PC-9 (cell line): Measurements from ENCODE around the gene BPIFB1. TPM values are rescaled to one million over a fixed set of nuclear protein-coding genes. Genes with fewer than 3 reads are reported as not detected.
A peak's percentile ranks its signal among the peaks of the same experiment; 100 is the strongest.

Experiments used
- Bru-seq: library from RNA; stranded (reverse); fragments of 400-500 nt; gene quantifications from one replicate; lab custom pipeline; 2021; lab: Mats Ljungman, UMichigan
- BruChase-seq, 2 experiments: library from RNA; stranded (reverse); fragments of 400-500 nt; gene quantifications; one replicate each; lab custom pipeline; 2021; lab: Mats Ljungman, UMichigan
- BruUV-seq: library from RNA; stranded (reverse); fragments of 400-500 nt; replicated peaks from 2 replicates; lab custom pipeline; 2021; lab: Mats Ljungman, UMichigan
- CTCF ChIA-PET: fragments of 300-600 bp; sonication (Branson Sonifier 250); formaldehyde crosslinking; loops from one replicate; lab custom pipeline; 2022; ENCODE audit warnings: antibody characterized with exemption; lab: Charles Lee
- POLR2A ChIA-PET: fragments of 300-600 bp; sonication (Branson Sonifier 250); formaldehyde crosslinking; loops from one replicate; lab custom pipeline; 2022; ENCODE audit warnings: antibody characterized with exemption; ENCODE audit not compliant: unreplicated experiment; lab: Charles Lee
- DNase-seq, 2 experiments: peaks; one replicate each; pipeline versions ENCODE4 v3.0.0 to v3.0.0-alpha.2; 2015 to 2022; ENCODE audit warnings: mixed read lengths in 1 of 2
- H2AFZ ChIP-seq: fragments of 200-600 bp; sonication (generic); 2 replicates; pipeline ENCODE4 v1.8.1; 2017; ENCODE audit warnings: antibody characterized with exemption
- H3F3A ChIP-seq: fragments of 200-600 bp; sonication (generic); 2 replicates; pipeline ENCODE4 v1.8.1; 2017; ENCODE audit warnings: antibody characterized with exemption, mild to moderate bottlenecking, low read depth; ENCODE audit not compliant: insufficient read depth
- H3K27ac ChIP-seq: fragments of 200-600 bp; sonication (generic); 2 replicates; pipeline ENCODE4 v1.6.1; 2016; ENCODE audit warnings: mixed run types
- H3K27me3 ChIP-seq: fragments of 200-600 bp; sonication (generic); 2 replicates; pipeline ENCODE4 v1.6.1; 2016; ENCODE audit warnings: low read depth, mixed run types; ENCODE audit not compliant: insufficient read depth
- H3K36me3 ChIP-seq: fragments of 200-600 bp; sonication (generic); 2 replicates; pipeline ENCODE4 v1.6.1; 2016; ENCODE audit warnings: low read depth, mixed run types
- H3K4me1 ChIP-seq: fragments of 200-600 bp; sonication (generic); replicated peaks from 2 replicates; pipeline ENCODE4 v1.6.1; 2016; ENCODE audit warnings: mixed run types; ENCODE audit not compliant: insufficient read depth
- H3K4me2 ChIP-seq: fragments of 200-600 bp; sonication (generic); 2 replicates; pipeline ENCODE4 v1.6.1; 2017; ENCODE audit warnings: mixed run types
- H3K4me3 ChIP-seq: fragments of 200-600 bp; sonication (generic); 2 replicates; pipeline ENCODE4 v1.6.1; 2016; ENCODE audit warnings: mixed run types
- H3K79me2 ChIP-seq: fragments of 200-600 bp; sonication (generic); 2 replicates; pipeline ENCODE4 v1.6.1; 2017; ENCODE audit warnings: low read depth, mixed run types
- H3K9me2 ChIP-seq: fragments of 200-600 bp; sonication (generic); 2 replicates; pipeline ENCODE4 v1.8.1; 2017; ENCODE audit warnings: mild to moderate bottlenecking; ENCODE audit not compliant: insufficient read depth
- H3K9me3 ChIP-seq: fragments of 200-600 bp; sonication (generic); 2 replicates; pipeline ENCODE4 v1.8.1; 2016; ENCODE audit warnings: low read depth; ENCODE audit not compliant: insufficient read depth
- H4K20me1 ChIP-seq: fragments of 200-600 bp; sonication (generic); 2 replicates; pipeline ENCODE4 v1.8.1; 2017; ENCODE audit not compliant: insufficient read depth
- CTCF ChIP-seq: fragments of 200-600 bp; sonication (generic); conservative IDR thresholded peaks from 2 replicates; pipeline ENCODE4 v1.6.1; 2017; ENCODE audit warnings: mixed run types, antibody characterized with exemption, mild to moderate bottlenecking, moderate library complexity
- EZH2 ChIP-seq: fragments of 200-600 bp; sonication (generic); IDR thresholded peaks from 2 replicates; pipeline ENCODE4 v1.8.0; 2017; ENCODE audit warnings: antibody characterized with exemption, low read depth
- intact Hi-C: fragments of 100-400 bp; cut with micrococcal nuclease; formaldehyde crosslinking; loops from one replicate; pipeline ENCODE4 v1.10.0; 2022; ENCODE audit not compliant: unreplicated experiment
- long read RNA-seq: library from polyadenylated mRNA; stranded (forward); transcript quantifications from one replicate; pipeline ENCODE4 v2.0.0, GENCODE V29; 2022
- total RNA-seq: library from RNA; stranded (reverse); gene quantifications from 2 replicates; pipeline ENCODE4 v1.2.3, GENCODE V29; 2021

The BPIFB1 gene
- total RNA-seq (not detected in 2 replicates), Bru-seq, nascent RNA (percentile 3 among the genes with signal in this experiment), BruChase-seq, experiment 1, labeled RNA remaining after a 2-hour chase (not detected), BruChase-seq, experiment 2, labeled RNA remaining after a 6-hour chase (not detected)
- long read RNA-seq, partial matches to known transcripts: 0 of 1 reads
- long read RNA-seq, other reads (novel, unspliced or antisense): 1 of 1 reads

GRCh38 chr20:33282991-33283555, at the start of gene BPIFB1:
Gene BPIFB1 (plus strand): TSS chr20:33283214. CDS start chr20:33286074, 2,860 bp downstream.
- H3K4me3 ChIP-seq: no peak within 1 kb of the TSS
- H3K4me2 ChIP-seq: peak within 1 kb of the TSS; percentile 56
- no TSS peak for BruUV-seq
- ChIA-PET POLR2A (interaction anchor here (0.6 kb wide), 1 partner anchor 21 kb away, joined by 4 read pairs; no protein-coding TSS in a partner anchor), CTCF (no interaction called here)
- TF ChIP-seq EZH2: no peak
- TF ChIP-seq CTCF: no peak
- no peaks in the 10 kb centered on the region for H3K36me3 ChIP-seq
- H3K27ac ChIP-seq: peak within 1 kb of the TSS; percentile 8; the same call in 1 of the 2 replicates
- intact Hi-C loops: no loop called here
- no peaks in the 10 kb centered on the region for H3K9me2 ChIP-seq
- peaks cover 8% of the 10 kb centered on the region; the same call in 1 of the 2 replicates for H3F3A ChIP-seq
- peaks cover 50% of the 10 kb centered on the region for H3K4me1 ChIP-seq
- no peak within 1 kb of the TSS for H2AFZ ChIP-seq
- H4K20me1 ChIP-seq: no peaks in the 10 kb centered on the region
- no peaks in the 10 kb centered on the region; the same call in 1 of the 2 replicates for H3K27me3 ChIP-seq
- no peaks in the 10 kb centered on the region for H3K9me3 ChIP-seq
- peak; percentile 68 to 72 for DNase-seq
- no peaks in the 10 kb centered on the region for H3K79me2 ChIP-seq

- Histone ChIP-seq H3K4me3 (no peak overlapping the region), H3K9me3 (no peaks in the 10 kb centered on the region), H3K4me1 (no peaks in the 10 kb centered on the region), H3K36me3 (no peaks in the 10 kb centered on the region), H3K79me2 (no peaks in the 10 kb centered on the region), H4K20me1 (no peaks in the 10 kb centered on the region), H2AFZ (no peak overlapping the region), H3K9me2 (no peaks in the 10 kb centered on the region), H3F3A (no peaks in the 10 kb centered on the region), H3K27ac (no peak overlapping the region), H3K4me2 (no peak overlapping the region), H3K27me3 (peaks cover 6% of the 10 kb centered on the region; the same call in 1 of the 2 replicates)
- DNase-seq: no peak
- intact Hi-C loops: no loop called here
- no TSS peak for BruUV-seq
- ChIA-PET POLR2A (no interaction called here), CTCF (no interaction called here)
- TF ChIP-seq EZH2: no peak
- TF ChIP-seq CTCF: no peak
Observed at GRCh38 chr20:33234050-33234449, 49.0 kb upstream of the BPIFB1 start.

GRCh38 chr20:33235696-33236095, 47.3 kb upstream of the BPIFB1 start, which contains the start of gene BPIFA1:
Gene BPIFA1 (plus strand): TSS chr20:33235996. CDS start chr20:33237712, 1,716 bp downstream.
- H3K4me2 ChIP-seq: no peak within 1 kb of the TSS
- POLR2A ChIA-PET: no interaction called here
- no peaks in the 10 kb centered on the region for H3K36me3 ChIP-seq
- no TSS peak for BruUV-seq
- no peaks in the 10 kb centered on the region for H4K20me1 ChIP-seq
- H3F3A ChIP-seq: no peaks in the 10 kb centered on the region
- peaks cover 6% of the 10 kb centered on the region; the same call in 1 of the 2 replicates for H3K27me3 ChIP-seq
- CTCF ChIA-PET: no interaction called here
- H3K27ac ChIP-seq: no peak within 1 kb of the TSS
- no peaks in the 10 kb centered on the region for H3K79me2 ChIP-seq
- no peaks in the 10 kb centered on the region for H3K9me3 ChIP-seq
- no peaks in the 10 kb centered on the region for H3K9me2 ChIP-seq
- no peaks in the 10 kb centered on the region for H3K4me1 ChIP-seq
- no peak within 1 kb of the TSS for H3K4me3 ChIP-seq
- intact Hi-C loops: no loop called here
- H2AFZ ChIP-seq: no peak within 1 kb of the TSS
- no peak for DNase-seq
- no peak for TF ChIP-seq EZH2
- TF ChIP-seq CTCF: no peak
